Uterus (tissue), 2 donors: ENCODE data around the gene ALDH1L1.

Source experiments
- POLR2A ChIP-seq, 2 donors: fragments of 450-650 bp; IDR thresholded peaks; one replicate each; pipeline ENCODE4 v1.6.1; 2016; ENCODE audit warnings: antibody characterized with exemption in 2 of 2, mild to moderate bottlenecking in 1 of 2, moderate library complexity in 1 of 2
- TF ChIP-seq, protein P1 (sequence below), 4 experiments: fragments of 200-600 bp in 2 of 4; fragments of 450-650 bp in 2 of 4; sonication (generic) in 2 of 4; IDR thresholded peaks; one replicate each; pipeline ENCODE4 v1.5.1; 2016 to 2019; ENCODE audit warnings: antibody characterized with exemption in 4 of 4, mild to moderate bottlenecking in 2 of 4, moderate library complexity in 1 of 4

DNA sequence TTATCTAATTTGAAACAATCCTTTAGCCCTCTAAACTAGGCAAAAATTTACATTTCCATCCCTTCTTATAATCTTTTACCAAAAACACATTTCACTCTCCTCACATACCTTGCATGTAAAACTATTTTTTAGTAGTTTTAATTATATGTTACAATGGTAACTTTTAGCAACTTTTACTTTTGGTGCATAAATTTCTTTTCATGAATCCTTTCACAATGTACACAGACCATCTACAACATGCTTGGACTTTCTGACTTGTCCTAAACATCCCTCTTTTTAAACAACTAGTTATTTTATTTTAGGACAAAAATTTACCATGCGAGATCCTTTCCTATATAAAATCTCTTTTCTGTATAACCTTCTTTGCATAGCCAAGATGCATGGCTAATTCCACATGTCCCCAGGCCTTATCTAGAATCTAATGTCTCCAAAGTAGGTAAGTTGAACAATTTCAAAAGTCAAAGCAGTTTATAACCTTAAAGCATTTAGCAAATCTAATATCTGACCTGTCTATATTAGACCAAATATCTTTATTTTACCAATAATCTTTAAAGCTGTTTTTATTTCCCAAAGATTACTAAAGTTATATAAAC lies 14.4 kb upstream of the ALDH1L1 start:
- TF ChIP-seq, protein P1, sequence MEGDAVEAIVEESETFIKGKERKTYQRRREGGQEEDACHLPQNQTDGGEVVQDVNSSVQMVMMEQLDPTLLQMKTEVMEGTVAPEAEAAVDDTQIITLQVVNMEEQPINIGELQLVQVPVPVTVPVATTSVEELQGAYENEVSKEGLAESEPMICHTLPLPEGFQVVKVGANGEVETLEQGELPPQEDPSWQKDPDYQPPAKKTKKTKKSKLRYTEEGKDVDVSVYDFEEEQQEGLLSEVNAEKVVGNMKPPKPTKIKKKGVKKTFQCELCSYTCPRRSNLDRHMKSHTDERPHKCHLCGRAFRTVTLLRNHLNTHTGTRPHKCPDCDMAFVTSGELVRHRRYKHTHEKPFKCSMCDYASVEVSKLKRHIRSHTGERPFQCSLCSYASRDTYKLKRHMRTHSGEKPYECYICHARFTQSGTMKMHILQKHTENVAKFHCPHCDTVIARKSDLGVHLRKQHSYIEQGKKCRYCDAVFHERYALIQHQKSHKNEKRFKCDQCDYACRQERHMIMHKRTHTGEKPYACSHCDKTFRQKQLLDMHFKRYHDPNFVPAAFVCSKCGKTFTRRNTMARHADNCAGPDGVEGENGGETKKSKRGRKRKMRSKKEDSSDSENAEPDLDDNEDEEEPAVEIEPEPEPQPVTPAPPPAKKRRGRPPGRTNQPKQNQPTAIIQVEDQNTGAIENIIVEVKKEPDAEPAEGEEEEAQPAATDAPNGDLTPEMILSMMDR (IDR thresholded peaks at IDR 0.05) = no peak
- no peak for TF ChIP-seq POLR2A (IDR thresholded peaks at IDR 0.05)
